ENCODE data around the gene TRMT61A. TPM values are rescaled to one million over a fixed set of nuclear protein-coding genes. Genes with fewer than 3 reads are reported as not detected.

TRMT61A gene
- total and polyA plus RNA-seq, 10 of the 15 experiments (the other 5 are each of a cell fraction or from before 2014, with no cell fraction given) = 0.11 to 21.9 (median 11.4) TPM

GRCh38 chr14:103534576-103535061 lies 5.6 kb downstream of the TRMT61A start:
- H3K4me2 ChIP-seq (ENCODE audit: control insufficient read depth, insufficient read depth) = no peak overlapping the region
- FAIRE-seq (no peak), DNase-seq (ENCODE audit: low read depth, low spot score) (no peak), ATAC-seq (no peak)
- intact Hi-C loops (cut with micrococcal nuclease; ENCODE audit: unreplicated experiment) (no loop called here), in situ Hi-C loops (cut with MboI) (no loop called here)
- no peak overlapping the region for H2AFZ ChIP-seq (ENCODE audit: control insufficient read depth, low read depth, low read length)
- peaks cover 19% of the 10 kb centered on the region for H3K79me2 ChIP-seq (ENCODE audit: control insufficient read depth, insufficient read depth, low read length)
- ChIA-PET CTCF (interaction anchor here (0.8 kb wide), 1 partner anchor 14 kb away, joined by 4 read pairs; no protein-coding TSS in a partner anchor), POLR2A (no interaction called here), RAD21 (ENCODE audit: unreplicated experiment) (no interaction called here), SMC1A (ENCODE audit: uncharacterized antibody, unreplicated experiment) (interaction anchor here (1.2 kb wide), 1 partner anchor 15 kb away, joined by 3 read pairs; no protein-coding TSS in a partner anchor)
- BruUV-seq (replicated peaks) = no TSS peak
- peaks cover 6% of the 10 kb centered on the region for H3K4me1 ChIP-seq (ENCODE audit: control insufficient read depth, insufficient read depth, low read length)
- H3K27me3 ChIP-seq (replicated peaks in 1 of 2; ENCODE audit: control insufficient read depth in 2 of 2, insufficient read depth in 2 of 2, low read length in 1 of 2) = no peaks in the 10 kb centered on the region
- peaks cover 0 to 6% of the 10 kb centered on the region in 2 experiments; a peak in 2 of 4 replicates for H3K36me3 ChIP-seq (ENCODE audit: control insufficient read depth in 2 of 2, insufficient read depth in 2 of 2, low read length in 1 of 2)
- no peaks in the 10 kb centered on the region for H4K20me1 ChIP-seq (ENCODE audit: control insufficient read depth, insufficient read depth)
- no peak overlapping the region for H3K9ac ChIP-seq (ENCODE audit: control insufficient read depth, insufficient read depth, low read length)
- WGBS (ENCODE audit: insufficient coverage, insufficient replicate concordance, low lambda C conversion rate, missing lambda C conversion rate) = 86% methylated on average over 22 of the region's 22 CpGs
- no peaks in the 10 kb centered on the region for H3K9me3 ChIP-seq (replicated peaks; ENCODE audit: control insufficient read depth, insufficient read depth, low read length)
- H3K4me3 ChIP-seq = no peak overlapping the region
- no peak overlapping the region for H3K27ac ChIP-seq (ENCODE audit: control insufficient read depth, insufficient read depth)
- no peak for TF ChIP-seq PRDM15 (CRISPR knock-in tag; IDR thresholded peaks at IDR 0.05)
- TF ChIP-seq ZBTB40 (IDR thresholded peaks at IDR 0.05; ENCODE audit: borderline replicate concordance) = no peak
- no peak for TF ChIP-seq NR2C1 (IDR thresholded peaks at IDR 0.05)
- no peak for TF ChIP-seq BMI1 (IDR thresholded peaks at IDR 0.05; ENCODE audit: borderline replicate concordance)
- no peak for TF ChIP-seq RAD51 (IDR thresholded peaks at IDR 0.05)
- no peak for TF ChIP-seq ZNF687 (IDR thresholded peaks at IDR 0.05)
- TF ChIP-seq PML (IDR thresholded peaks at IDR 0.05; ENCODE audit: low read length) = no peak
- TF ChIP-seq SREBF2 (IDR thresholded peaks at IDR 0.05; ENCODE audit: low read length) = no peak
- no peak for TF ChIP-seq ZNF274 (IDR thresholded peaks at IDR 0.05; ENCODE audit: insufficient read depth, insufficient read length)
- TF ChIP-seq HDGF (IDR thresholded peaks at IDR 0.05) = no peak
- no peak for TF ChIP-seq BCL3 (IDR thresholded peaks at IDR 0.05; ENCODE audit: borderline replicate concordance, insufficient read depth, low read depth, low read length, poor library complexity, severe bottlenecking)
